Ishikawa (cell line): ENCODE data around the gene CYB5D1.
A peak's percentile ranks its signal among the peaks of the same experiment; 100 is the strongest.

Source experiments
- CEBPB ChIP-seq: IDR thresholded peaks from 2 replicates; pipeline ENCODE4 v1.6.1; 2012
- CREB1 ChIP-seq: IDR thresholded peaks from 2 replicates; pipeline ENCODE4 v1.6.1; 2012; ENCODE audit warnings: low read depth
- EGR1 ChIP-seq: IDR thresholded peaks from 2 replicates; pipeline ENCODE4 v1.6.1; 2012
- EP300 ChIP-seq: IDR thresholded peaks from 2 replicates; pipeline ENCODE4 v1.6.1; 2012; ENCODE audit warnings: borderline replicate concordance
- FOXM1 ChIP-seq: IDR thresholded peaks from 2 replicates; pipeline ENCODE4 v1.6.1; 2012; ENCODE audit warnings: low read depth, borderline replicate concordance
- MAX ChIP-seq: IDR thresholded peaks from 2 replicates; pipeline ENCODE4 v1.6.1; 2012
- NFIC ChIP-seq: IDR thresholded peaks from 2 replicates; pipeline ENCODE4 v1.6.1; 2012
- RAD21 ChIP-seq: IDR thresholded peaks from 2 replicates; pipeline ENCODE4 v1.6.1; 2012; ENCODE audit warnings: low read depth
- TAF1 ChIP-seq: IDR thresholded peaks from 2 replicates; pipeline ENCODE4 v1.6.1; 2012; ENCODE audit warnings: low read depth, mild to moderate bottlenecking
- TCF12 ChIP-seq: IDR thresholded peaks from 2 replicates; pipeline ENCODE4 v1.6.1; 2012; ENCODE audit warnings: low read depth
- TEAD4 ChIP-seq: IDR thresholded peaks from 2 replicates; pipeline ENCODE4 v1.6.1; 2012
- YY1 ChIP-seq: IDR thresholded peaks from 2 replicates; pipeline ENCODE4 v1.6.1; 2012; ENCODE audit warnings: low read depth
- ZBTB7A ChIP-seq: IDR thresholded peaks from 2 replicates; pipeline ENCODE4 v1.6.1; 2012; ENCODE audit warnings: low read depth
- TF ChIP-seq, protein P1 (sequence below): IDR thresholded peaks from 2 replicates; pipeline ENCODE4 v1.6.1; 2012
- TF ChIP-seq, protein P2 (sequence below): IDR thresholded peaks from 2 replicates; pipeline ENCODE4 v1.6.1; 2012; ENCODE audit warnings: low read depth, mild to moderate bottlenecking

Gene CYB5D1

GRCh38 chr17:7833795-7834541 lies 23.8 kb upstream of the CYB5D1 start, which contains the start of gene KDM6B:
KDM6B (plus strand) TSS chr17:7834217; CDS start chr17:7845555, 11,338 bp downstream.
- no peak for TF ChIP-seq FOXM1

DNA sequence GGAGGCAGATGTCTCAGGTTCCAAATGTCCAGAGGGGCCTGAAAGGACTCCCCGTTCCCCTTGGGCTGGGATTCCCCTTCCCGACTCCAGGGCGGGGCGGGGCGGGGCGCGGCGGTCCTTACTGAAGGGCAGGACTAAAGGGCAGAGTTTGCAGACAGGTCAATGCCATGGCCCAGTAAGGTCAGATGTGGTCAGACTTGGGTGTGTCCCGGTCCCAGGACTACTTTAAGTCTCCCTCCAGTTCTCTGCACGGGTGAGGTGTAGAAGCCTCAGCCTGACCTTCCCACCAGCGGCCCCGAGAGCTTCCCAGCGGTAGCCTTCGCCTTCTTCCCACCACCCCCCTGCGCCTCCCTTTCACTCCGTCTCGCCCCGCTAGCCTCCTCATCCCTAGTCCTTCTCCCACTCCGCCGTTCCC lies 23.3 kb upstream of the CYB5D1 start:
- TF ChIP-seq TEAD4 (no peak), ZBTB7A (no peak), TAF1 (no peak), EGR1 (no peak), FOXM1 (no peak), RAD21 (no peak), MAX (no peak), CREB1 (no peak), NFIC (no peak), EP300 (no peak), YY1 (no peak), TCF12 (no peak), CEBPB (no peak)
- TF ChIP-seq, protein P1, sequence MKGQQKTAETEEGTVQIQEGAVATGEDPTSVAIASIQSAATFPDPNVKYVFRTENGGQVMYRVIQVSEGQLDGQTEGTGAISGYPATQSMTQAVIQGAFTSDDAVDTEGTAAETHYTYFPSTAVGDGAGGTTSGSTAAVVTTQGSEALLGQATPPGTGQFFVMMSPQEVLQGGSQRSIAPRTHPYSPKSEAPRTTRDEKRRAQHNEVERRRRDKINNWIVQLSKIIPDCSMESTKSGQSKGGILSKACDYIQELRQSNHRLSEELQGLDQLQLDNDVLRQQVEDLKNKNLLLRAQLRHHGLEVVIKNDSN, result no peak
- TF ChIP-seq, protein P2, sequence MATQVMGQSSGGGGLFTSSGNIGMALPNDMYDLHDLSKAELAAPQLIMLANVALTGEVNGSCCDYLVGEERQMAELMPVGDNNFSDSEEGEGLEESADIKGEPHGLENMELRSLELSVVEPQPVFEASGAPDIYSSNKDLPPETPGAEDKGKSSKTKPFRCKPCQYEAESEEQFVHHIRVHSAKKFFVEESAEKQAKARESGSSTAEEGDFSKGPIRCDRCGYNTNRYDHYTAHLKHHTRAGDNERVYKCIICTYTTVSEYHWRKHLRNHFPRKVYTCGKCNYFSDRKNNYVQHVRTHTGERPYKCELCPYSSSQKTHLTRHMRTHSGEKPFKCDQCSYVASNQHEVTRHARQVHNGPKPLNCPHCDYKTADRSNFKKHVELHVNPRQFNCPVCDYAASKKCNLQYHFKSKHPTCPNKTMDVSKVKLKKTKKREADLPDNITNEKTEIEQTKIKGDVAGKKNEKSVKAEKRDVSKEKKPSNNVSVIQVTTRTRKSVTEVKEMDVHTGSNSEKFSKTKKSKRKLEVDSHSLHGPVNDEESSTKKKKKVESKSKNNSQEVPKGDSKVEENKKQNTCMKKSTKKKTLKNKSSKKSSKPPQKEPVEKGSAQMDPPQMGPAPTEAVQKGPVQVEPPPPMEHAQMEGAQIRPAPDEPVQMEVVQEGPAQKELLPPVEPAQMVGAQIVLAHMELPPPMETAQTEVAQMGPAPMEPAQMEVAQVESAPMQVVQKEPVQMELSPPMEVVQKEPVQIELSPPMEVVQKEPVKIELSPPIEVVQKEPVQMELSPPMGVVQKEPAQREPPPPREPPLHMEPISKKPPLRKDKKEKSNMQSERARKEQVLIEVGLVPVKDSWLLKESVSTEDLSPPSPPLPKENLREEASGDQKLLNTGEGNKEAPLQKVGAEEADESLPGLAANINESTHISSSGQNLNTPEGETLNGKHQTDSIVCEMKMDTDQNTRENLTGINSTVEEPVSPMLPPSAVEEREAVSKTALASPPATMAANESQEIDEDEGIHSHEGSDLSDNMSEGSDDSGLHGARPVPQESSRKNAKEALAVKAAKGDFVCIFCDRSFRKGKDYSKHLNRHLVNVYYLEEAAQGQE, result no peak

GRCh38 chr17:7834957-7835813 lies 22.6 kb upstream of the CYB5D1 start:
- TF ChIP-seq TCF12 (peak; percentile 74), TAF1 (no peak; the same call in 1 of the 2 replicates), CREB1 (peak; percentile 60; the same call in 1 of the 2 replicates), YY1 (0 out of 2 replicates have a peak, but pooled peaks have one; percentile 25), CEBPB (no peak), RAD21 (peak; percentile 68), EP300 (no peak), MAX (peak; percentile 90), ZBTB7A (peak; percentile 85; the same call in 1 of the 2 replicates), TEAD4 (no peak), FOXM1 (no peak), NFIC (no peak)
- TF ChIP-seq, protein P1, result peak; percentile 65

DNA sequence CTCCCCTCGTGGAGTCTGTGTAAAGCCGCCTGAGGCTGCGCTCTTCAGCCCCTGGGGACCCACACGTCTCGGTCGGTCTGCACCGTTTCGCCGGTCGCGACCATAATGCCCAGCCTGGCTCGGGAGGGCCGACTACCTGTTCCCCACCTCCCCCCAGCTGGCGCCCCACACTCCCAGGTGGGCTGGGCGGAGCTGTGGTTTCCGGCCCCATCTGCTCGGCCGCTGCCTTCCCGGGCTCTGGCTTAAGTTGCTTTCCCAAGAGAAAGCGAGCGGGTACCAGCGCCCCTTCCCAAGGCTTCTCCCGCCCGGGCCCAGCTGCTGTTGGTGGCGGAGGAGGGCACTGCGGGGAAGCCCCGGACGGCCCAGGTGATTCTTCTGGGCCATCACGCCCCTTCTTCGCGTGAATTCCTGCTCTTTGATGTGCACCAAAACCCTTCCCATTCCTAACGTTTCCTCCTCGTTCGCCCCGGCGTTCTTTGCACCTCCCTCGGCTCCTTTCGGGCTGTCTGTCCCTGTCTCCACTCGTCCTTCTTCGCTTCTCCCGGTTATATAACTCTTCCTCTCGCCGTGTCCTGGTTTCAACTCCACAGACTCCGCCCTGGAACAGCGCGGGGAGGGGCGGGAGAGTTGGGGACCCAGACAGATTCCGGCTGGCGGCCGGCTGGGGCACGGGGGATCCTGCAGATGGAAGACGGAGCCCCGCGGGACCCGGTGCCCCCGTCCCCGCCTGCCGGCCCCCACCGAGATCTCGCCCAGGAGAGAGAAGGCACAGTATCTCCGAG lies 21.8 kb upstream of the CYB5D1 start:
- TF ChIP-seq TAF1 (peak; percentile 28; the same call in 1 of the 2 replicates), EP300 (no peak)

DNA sequence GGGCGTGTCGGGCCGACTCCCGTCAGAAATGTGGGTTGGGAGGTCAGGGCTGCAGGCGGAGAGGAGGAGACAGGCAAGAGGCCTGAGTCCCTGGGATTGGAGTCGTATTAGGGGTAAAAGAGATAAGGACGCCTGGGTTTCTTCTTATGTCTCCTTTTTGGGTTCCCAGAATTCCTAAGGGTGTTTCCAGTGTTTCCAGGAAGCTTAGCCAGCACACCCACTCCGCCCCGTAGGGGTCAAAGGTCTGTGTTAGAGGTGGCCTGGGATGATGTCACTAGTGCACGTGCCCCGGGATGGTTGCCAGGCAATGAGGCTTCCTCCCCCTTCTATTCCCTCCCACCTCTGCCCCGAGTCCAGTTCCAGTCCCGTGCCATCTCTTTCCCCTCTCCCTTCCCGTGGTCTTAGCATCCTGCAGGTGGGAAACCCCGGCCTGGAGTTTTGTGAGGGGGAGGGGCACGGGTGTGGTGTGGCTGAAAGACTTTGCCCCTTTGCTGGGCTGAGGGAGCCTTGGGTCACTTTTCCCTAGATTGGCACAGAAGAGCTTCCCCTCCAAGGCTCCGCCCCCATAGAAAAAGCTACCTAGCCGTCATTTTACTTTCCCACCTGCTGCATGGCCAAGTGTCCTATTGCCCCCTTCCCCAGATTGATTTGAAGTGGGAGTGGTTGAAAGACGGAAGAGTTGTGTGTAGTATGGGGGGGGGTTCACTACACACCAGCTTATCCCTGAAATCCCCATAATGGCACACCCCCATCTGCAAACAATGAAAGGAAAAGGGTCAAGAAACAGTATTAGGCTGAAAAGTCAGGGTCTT lies 21.0 kb upstream of the CYB5D1 start:
- TF ChIP-seq TEAD4, result peak; percentile 54; the same call in 1 of the 2 replicates
- TF ChIP-seq EP300, result peak; percentile 78; the same call in 1 of the 2 replicates
- TF ChIP-seq CEBPB, result peak; percentile 36; the same call in 1 of the 2 replicates
- peak; percentile 82 for TF ChIP-seq YY1
- TF ChIP-seq FOXM1, result peak; percentile 66; the same call in 1 of the 2 replicates
- TF ChIP-seq TCF12, result peak; percentile 92
- peak; percentile 85 for TF ChIP-seq NFIC
- TF ChIP-seq EGR1, result 0 out of 2 replicates have a peak, but pooled peaks have one; percentile 52
- peak; percentile 76 for TF ChIP-seq CREB1
- peak; percentile 96 for TF ChIP-seq MAX
- TF ChIP-seq, protein P1, result peak; percentile 94
- TF ChIP-seq, protein P2, result no peak
- peak; percentile 32; the same call in 1 of the 2 replicates for TF ChIP-seq RAD21
- no peak for TF ChIP-seq TAF1
- TF ChIP-seq ZBTB7A, result peak; percentile 91
